Measurements from ENCODE around the gene PTGDR.

PTGDR gene, protein sequence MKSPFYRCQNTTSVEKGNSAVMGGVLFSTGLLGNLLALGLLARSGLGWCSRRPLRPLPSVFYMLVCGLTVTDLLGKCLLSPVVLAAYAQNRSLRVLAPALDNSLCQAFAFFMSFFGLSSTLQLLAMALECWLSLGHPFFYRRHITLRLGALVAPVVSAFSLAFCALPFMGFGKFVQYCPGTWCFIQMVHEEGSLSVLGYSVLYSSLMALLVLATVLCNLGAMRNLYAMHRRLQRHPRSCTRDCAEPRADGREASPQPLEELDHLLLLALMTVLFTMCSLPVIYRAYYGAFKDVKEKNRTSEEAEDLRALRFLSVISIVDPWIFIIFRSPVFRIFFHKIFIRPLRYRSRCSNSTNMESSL

GRCh38 chr14:52267501-52268278 is at the start of gene PTGDR:
PTGDR (plus strand) TSS chr14:52267698; CDS start chr14:52267815, 117 bp downstream.
- DNase-seq, result no peak

- no peak for DNase-seq
These were observed 47.9 kb upstream of the PTGDR start for GRCh38 chr14:52219488-52220084.

GRCh38 chr14:52220924-52221811 is 46.3 kb upstream of the PTGDR start:
- no peak for DNase-seq

GRCh38 chr14:52222901-52223300 is 44.6 kb upstream of the PTGDR start:
- no peak for DNase-seq

- DNase-seq, result no peak
These were observed 39.8 kb upstream of the PTGDR start for GRCh38 chr14:52227619-52228222.

GRCh38 chr14:52233693-52234092 is 33.8 kb upstream of the PTGDR start:
- DNase-seq, result no peak

DNA sequence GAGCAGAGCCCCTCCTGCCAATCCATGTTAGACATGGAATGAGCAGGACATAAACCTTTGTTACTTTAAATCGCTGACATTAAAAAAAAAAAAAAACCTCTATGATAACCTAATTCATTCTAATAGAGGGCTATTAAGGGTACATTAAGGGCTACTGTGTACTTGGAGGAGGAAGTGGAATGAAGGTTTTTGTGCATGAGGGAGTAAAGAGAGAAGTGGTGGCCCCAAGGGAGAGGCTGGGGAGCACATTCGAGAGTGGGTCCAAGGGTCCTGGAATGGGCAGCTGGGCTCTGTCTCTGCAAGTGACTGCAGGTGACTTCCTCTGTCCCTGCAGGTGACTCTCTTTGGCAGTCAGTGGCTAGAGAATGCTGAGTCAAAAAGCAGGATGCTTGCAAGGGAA is 32.1 kb upstream of the PTGDR start:
- DNase-seq, result no peak

- no peak for DNase-seq
These were observed 31.5 kb upstream of the PTGDR start for GRCh38 chr14:52235866-52236510.

DNA sequence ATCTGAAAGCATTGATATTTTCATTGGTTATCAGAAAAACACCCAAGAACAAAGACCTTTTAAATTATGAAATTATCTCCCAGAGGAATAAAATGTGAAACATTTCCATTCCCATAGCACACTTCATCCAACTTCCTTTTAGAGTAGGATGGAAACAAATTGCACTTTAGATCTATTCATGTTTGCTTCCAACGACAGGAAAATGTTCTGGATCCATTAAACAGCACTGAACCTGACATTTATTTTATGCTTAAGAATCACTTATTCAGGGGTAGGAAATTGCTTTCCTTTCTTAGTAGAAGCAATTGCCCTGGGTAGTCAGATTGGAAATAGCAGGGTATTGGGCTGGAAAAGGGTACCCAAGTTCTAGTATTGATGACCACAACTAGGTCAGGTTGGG is 28.8 kb upstream of the PTGDR start:
- DNase-seq, result no peak

GRCh38 chr14:52240623-52241022 is 26.9 kb upstream of the PTGDR start:
- no peak for DNase-seq

GRCh38 chr14:52241087-52241793 is 26.3 kb upstream of the PTGDR start:
- DNase-seq, result no peak

- DNase-seq, result no peak
These were observed 23.2 kb upstream of the PTGDR start for GRCh38 chr14:52244328-52244727.

DNA sequence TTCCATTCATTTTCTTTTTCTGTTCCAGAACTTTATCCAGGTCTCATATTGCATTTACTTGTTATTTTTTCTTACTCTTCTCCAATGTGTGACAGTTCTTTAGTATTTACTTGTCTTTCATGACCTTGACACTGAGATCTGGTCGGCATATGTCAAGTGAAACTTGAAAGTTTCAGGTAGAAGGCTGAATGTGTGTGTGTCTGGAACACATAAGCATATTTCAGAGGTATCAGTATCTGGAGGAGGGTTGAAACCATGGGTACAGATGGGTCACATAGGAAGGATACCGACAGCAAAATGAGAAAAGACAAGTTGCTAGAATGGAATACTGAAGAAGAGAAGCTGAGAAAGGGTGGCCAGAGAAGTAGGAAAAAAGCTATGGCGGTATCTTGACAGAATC is 22.5 kb upstream of the PTGDR start:
- DNase-seq, result no peak

- no peak for DNase-seq
These were observed 19.4 kb upstream of the PTGDR start for GRCh38 chr14:52248057-52248456.

GRCh38 chr14:52251724-52252123 is 15.8 kb upstream of the PTGDR start:
- DNase-seq, result no peak

DNA sequence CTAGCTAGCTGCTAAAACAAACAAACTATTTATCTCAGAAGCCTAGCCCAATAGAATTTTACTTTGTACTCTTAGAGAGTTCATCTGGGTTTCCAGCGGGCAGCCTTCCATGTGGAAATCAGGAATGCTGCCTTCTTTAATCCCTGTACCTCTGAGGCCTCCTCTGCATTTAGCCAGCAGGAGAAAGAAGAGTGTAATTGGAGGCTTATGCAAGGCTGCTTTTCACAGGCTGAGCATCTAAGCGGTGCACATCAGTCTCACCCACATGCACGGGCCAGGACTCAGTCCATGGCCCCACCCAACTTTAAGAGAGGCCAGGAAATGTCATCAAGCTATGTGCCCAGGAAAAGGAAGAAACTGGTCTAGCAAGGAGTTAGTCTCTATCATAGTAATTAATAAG is 14.0 kb upstream of the PTGDR start:
- DNase-seq, result no peak

DNA sequence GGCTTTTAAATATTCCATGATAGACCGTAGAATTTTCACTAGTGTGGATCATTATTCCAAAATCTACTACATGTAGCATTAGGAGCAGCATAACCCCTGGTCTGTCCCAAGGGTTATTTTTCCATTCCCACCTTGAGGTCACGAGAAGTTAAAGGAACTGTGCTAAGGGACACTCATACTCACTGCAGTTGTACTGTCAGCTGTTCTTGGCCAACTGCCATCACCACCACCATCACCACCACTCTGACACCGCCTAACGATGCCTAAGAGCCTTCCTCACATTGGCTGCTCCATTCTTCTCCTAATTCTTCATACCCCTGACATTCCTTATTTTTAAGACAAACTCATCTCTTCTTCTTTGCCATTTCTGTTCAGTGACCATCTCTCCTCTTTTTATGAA is 13.4 kb upstream of the PTGDR start:
- no peak for DNase-seq

DNA sequence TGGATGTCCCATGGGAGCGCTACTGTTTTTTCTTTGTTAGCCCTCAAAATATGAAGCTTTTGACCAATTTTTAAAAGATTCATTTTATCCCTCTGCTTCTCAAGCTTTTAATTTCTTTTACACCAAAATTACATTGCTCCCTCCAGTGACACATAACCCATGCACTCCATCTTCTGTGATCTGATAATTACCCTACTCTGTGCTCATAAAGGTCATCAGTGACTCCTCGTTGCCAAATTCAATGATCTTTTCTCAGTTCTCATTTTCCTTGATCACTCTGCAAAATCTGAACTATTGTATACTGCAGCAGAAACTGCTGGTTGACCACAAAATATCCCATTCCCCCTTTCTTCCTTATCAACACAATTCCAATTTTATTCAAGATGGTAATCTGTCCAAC is 8.7 kb upstream of the PTGDR start:
- no peak for DNase-seq

DNA sequence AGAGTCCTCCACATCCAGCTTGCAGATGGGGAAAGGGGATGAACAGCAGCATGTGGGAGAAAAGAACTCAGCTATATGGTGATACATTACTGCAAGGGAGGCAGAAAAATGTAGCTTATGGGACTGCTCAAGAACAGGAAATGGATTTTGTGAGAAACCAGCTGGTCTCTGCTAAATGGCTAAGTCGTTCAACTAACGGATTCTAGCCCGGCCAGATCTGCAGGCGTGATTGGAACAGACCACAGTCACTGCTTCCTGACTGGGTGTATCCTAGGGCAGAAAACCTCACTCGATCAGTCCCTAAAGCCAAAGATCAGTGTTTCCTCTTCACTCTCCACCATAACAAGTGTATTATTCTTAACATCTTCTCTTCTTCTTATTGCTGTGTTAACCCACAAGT is 8.1 kb upstream of the PTGDR start:
- DNase-seq, result no peak

DNA sequence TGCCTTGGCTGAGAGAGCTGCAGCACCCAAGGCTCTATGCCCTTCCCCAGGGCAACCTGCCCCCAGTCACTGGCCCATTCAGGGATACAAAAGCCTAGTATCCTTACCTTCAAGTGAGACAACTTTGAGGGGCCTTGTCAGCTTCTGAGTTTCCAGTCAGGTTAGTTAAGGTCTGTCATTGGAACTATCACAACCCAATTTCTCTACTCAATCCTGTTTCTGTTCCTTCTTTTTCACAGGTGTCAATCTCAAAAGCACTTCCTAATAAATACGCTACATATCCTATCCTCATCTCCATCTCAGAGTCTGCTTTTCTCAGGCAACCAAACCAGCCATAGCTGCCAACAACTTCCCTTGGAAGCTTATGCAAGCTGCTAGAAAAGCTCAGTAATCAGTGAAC is 4.9 kb upstream of the PTGDR start:
- DNase-seq, result no peak

GRCh38 chr14:52263190-52263589 is 4.3 kb upstream of the PTGDR start:
- DNase-seq, result no peak

All from C1 segment of cervical spinal cord (tissue), 14 donors.